MM.1S (cell line): ENCODE results near the gene PTH1R.

Source experiments
- DNase-seq: peaks from one replicate; pipeline ENCODE4 v3.0.0-alpha.2; 2015
- H2AFZ ChIP-seq: fragments of 300-600 bp; sonication (generic); 2 replicates; pipeline ENCODE4 v1.6.0; 2016; ENCODE audit warnings: antibody characterized with exemption, low read length
- H3F3A ChIP-seq: fragments of 300-600 bp; sonication (generic); 2 replicates; pipeline ENCODE4 v1.6.1; 2016; ENCODE audit warnings: mild to moderate bottlenecking, antibody characterized with exemption, low read length, moderate library complexity, mixed read lengths; ENCODE audit not compliant: insufficient read depth
- H3K27ac ChIP-seq: fragments of 300-600 bp; sonication (generic); 2 replicates; pipeline ENCODE4 v1.5.1; 2016; ENCODE audit warnings: mild to moderate bottlenecking, low read length
- H3K27me3 ChIP-seq: fragments of 300-600 bp; sonication (generic); replicated peaks from 2 replicates; pipeline ENCODE4 v1.6.0; 2016; ENCODE audit warnings: low read length; ENCODE audit not compliant: insufficient read depth
- H3K36me3 ChIP-seq: fragments of 300-600 bp; sonication (generic); replicated peaks from 2 replicates; pipeline ENCODE4 v1.6.1; 2016; ENCODE audit warnings: mild to moderate bottlenecking, low read length, mixed read lengths; ENCODE audit not compliant: insufficient read depth
- H3K4me1 ChIP-seq: fragments of 300-600 bp; sonication (generic); 2 replicates; pipeline ENCODE4 v1.6.1; 2016; ENCODE audit warnings: low read length, mixed read lengths
- H3K4me2 ChIP-seq: fragments of 300-600 bp; sonication (generic); 2 replicates; pipeline ENCODE4 v1.6.0; 2016; ENCODE audit warnings: low read depth, low read length
- H3K4me3 ChIP-seq: fragments of 300-600 bp; sonication (generic); 2 replicates; pipeline ENCODE4 v1.5.1; 2016; ENCODE audit warnings: low read length, mixed read lengths
- H3K79me2 ChIP-seq: fragments of 300-600 bp; sonication (generic); 2 replicates; pipeline ENCODE4 v1.6.1; 2016; ENCODE audit warnings: mixed run types, low read length, mixed read lengths
- H3K9ac ChIP-seq: fragments of 300-600 bp; sonication (generic); 2 replicates; pipeline ENCODE4 v1.6.1; 2016; ENCODE audit warnings: low read length, mixed read lengths
- H3K9me2 ChIP-seq: fragments of 300-600 bp; sonication (generic); replicated peaks from 2 replicates; pipeline ENCODE4 v1.6.1; 2016; ENCODE audit warnings: mild to moderate bottlenecking, low read length, mixed read lengths; ENCODE audit not compliant: insufficient read depth
- H3K9me3 ChIP-seq: fragments of 300-600 bp; sonication (generic); replicated peaks from 2 replicates; pipeline ENCODE4 v1.6.1; 2016; ENCODE audit warnings: mild to moderate bottlenecking, low read length, mixed read lengths; ENCODE audit not compliant: insufficient read depth
- H4K20me1 ChIP-seq: fragments of 300-600 bp; sonication (generic); 2 replicates; pipeline ENCODE4 v1.6.1; 2016; ENCODE audit warnings: mild to moderate bottlenecking, low read length, moderate library complexity, mixed read lengths; ENCODE audit not compliant: insufficient read depth
- CTCF ChIP-seq: fragments of 300-600 bp; sonication (generic); IDR thresholded peaks from 2 replicates; pipeline ENCODE4 v1.5.1; 2016; ENCODE audit warnings: antibody characterized with exemption, low read length, mixed read lengths
- EZH2 ChIP-seq: fragments of 300-600 bp; sonication (generic); optimal IDR thresholded peaks from 2 replicates; pipeline ENCODE3; 2017; ENCODE audit warnings: low read depth, mild to moderate bottlenecking, antibody characterized with exemption, low read length, mixed read lengths
- EZH2phosphoT487 ChIP-seq: fragments of 300-600 bp; sonication (generic); IDR thresholded peaks from 2 replicates; pipeline ENCODE4 v1.6.1; 2018; ENCODE audit warnings: antibody characterized with exemption, low read length

The PTH1R gene

GRCh38 chr3:46860017-46860809 lies 17.3 kb upstream of the PTH1R start:
- Histone ChIP-seq H3F3A (no peaks in the 10 kb centered on the region), H3K9me2 (no peaks in the 10 kb centered on the region), H3K4me3 (no peak overlapping the region), H3K79me2 (no peaks in the 10 kb centered on the region), H3K36me3 (no peaks in the 10 kb centered on the region), H2AFZ (no peak overlapping the region), H3K27ac (no peak overlapping the region), H3K9ac (no peak overlapping the region), H3K9me3 (no peaks in the 10 kb centered on the region), H4K20me1 (no peaks in the 10 kb centered on the region), H3K27me3 (no peaks in the 10 kb centered on the region; the same call in none of the 2 replicates), H3K4me1 (no peaks in the 10 kb centered on the region), H3K4me2 (no peak overlapping the region)
- TF ChIP-seq CTCF (peak; percentile 43), EZH2 (no peak), EZH2phosphoT487 (no peak)
- no peak for DNase-seq

GRCh38 chr3:46860810-46861604 lies 16.5 kb upstream of the PTH1R start:
- Histone ChIP-seq H3K9me2 (no peaks in the 10 kb centered on the region), H3K27ac (no peak overlapping the region), H3F3A (no peaks in the 10 kb centered on the region), H3K9ac (no peak overlapping the region), H4K20me1 (no peaks in the 10 kb centered on the region), H3K36me3 (no peaks in the 10 kb centered on the region), H3K27me3 (no peaks in the 10 kb centered on the region; the same call in 1 of the 2 replicates), H3K4me1 (no peaks in the 10 kb centered on the region), H3K9me3 (no peaks in the 10 kb centered on the region), H3K4me2 (no peak overlapping the region), H2AFZ (no peak overlapping the region), H3K4me3 (no peak overlapping the region), H3K79me2 (no peaks in the 10 kb centered on the region)
- no peak for DNase-seq
- no peak for TF ChIP-seq EZH2phosphoT487
- no peak for TF ChIP-seq CTCF
- TF ChIP-seq EZH2: no peak

GRCh38 chr3:46861605-46862368 lies 15.7 kb upstream of the PTH1R start:
- H3K9ac ChIP-seq: no peak overlapping the region
- no peaks in the 10 kb centered on the region for H3F3A ChIP-seq
- H3K4me3 ChIP-seq: no peak overlapping the region
- no peaks in the 10 kb centered on the region for H4K20me1 ChIP-seq
- no peak for DNase-seq
- no peaks in the 10 kb centered on the region for H3K9me3 ChIP-seq
- H3K4me1 ChIP-seq: no peaks in the 10 kb centered on the region
- H2AFZ ChIP-seq: no peak overlapping the region
- no peaks in the 10 kb centered on the region for H3K9me2 ChIP-seq
- H3K36me3 ChIP-seq: no peaks in the 10 kb centered on the region
- no peak overlapping the region for H3K4me2 ChIP-seq
- no peaks in the 10 kb centered on the region; the same call in 1 of the 2 replicates for H3K27me3 ChIP-seq
- H3K27ac ChIP-seq: no peak overlapping the region
- TF ChIP-seq EZH2 (no peak), EZH2phosphoT487 (no peak), CTCF (no peak)
- H3K79me2 ChIP-seq: no peaks in the 10 kb centered on the region
